Nephron (organoid): ENCODE results near the gene SLC8A3.

Experiments used
- H3K27ac Mint-ChIP-seq, 3 experiments: 2 replicates each; pipeline ENCODE4 v1.8.0; 2020; ENCODE audit warnings: mixed read lengths in 3 of 3, mild to moderate bottlenecking in 2 of 3, moderate library complexity in 1 of 3
- H3K27me3 Mint-ChIP-seq: 2 replicates; pipeline ENCODE4 v1.8.0; 2021; ENCODE audit warnings: low read depth, mild to moderate bottlenecking, moderate library complexity, mixed read lengths
- H3K36me3 Mint-ChIP-seq: 2 replicates; pipeline ENCODE4 v1.8.0; 2020; ENCODE audit warnings: low read depth, mixed read lengths
- H3K4me1 Mint-ChIP-seq: 2 replicates; pipeline ENCODE4 v1.8.0; 2020; ENCODE audit warnings: mixed read lengths
- H3K4me3 Mint-ChIP-seq, 3 experiments: 2 replicates each; pipeline ENCODE4 v1.8.0; 2020; ENCODE audit warnings: mild to moderate bottlenecking in 3 of 3, mixed read lengths in 3 of 3, moderate library complexity in 2 of 3
- H3K9me3 Mint-ChIP-seq: 2 replicates; pipeline ENCODE4 v1.8.0; 2020; ENCODE audit warnings: mixed read lengths
- CTCF ChIP-seq, 3 experiments: fragments of 200-600 bp; sonication (generic); IDR thresholded peaks; one replicate each; pipeline ENCODE4 v1.5.0; 2021; ENCODE audit warnings: antibody characterized with exemption in 3 of 3; ENCODE audit not compliant: unreplicated experiment in 3 of 3

Gene SLC8A3

GRCh38 chr14:70213721-70214282, 25.1 kb upstream of the SLC8A3 start:
- no peaks in the 10 kb centered on the region for H3K36me3 Mint-ChIP-seq
- H3K27me3 Mint-ChIP-seq, result peaks cover 5% of the 10 kb centered on the region
- H3K4me3 Mint-ChIP-seq, result no peak overlapping the region
- peak overlapping the region in 1 of 3 experiments; percentile 21 for H3K27ac Mint-ChIP-seq
- no peak for TF ChIP-seq CTCF (IDR thresholded peaks at IDR 0.05; ENCODE audit: unreplicated experiment in 3 of 3)
- peaks cover 7% of the 10 kb centered on the region for H3K4me1 Mint-ChIP-seq
- H3K9me3 Mint-ChIP-seq, result no peaks in the 10 kb centered on the region

GRCh38 chr14:70212752-70213151, 24.0 kb upstream of the SLC8A3 start:
- no peaks in the 10 kb centered on the region for H3K36me3 Mint-ChIP-seq
- no peak overlapping the region for H3K4me3 Mint-ChIP-seq
- peaks cover 5% of the 10 kb centered on the region for H3K27me3 Mint-ChIP-seq
- no peak for TF ChIP-seq CTCF (IDR thresholded peaks at IDR 0.05; ENCODE audit: unreplicated experiment in 3 of 3)
- H3K9me3 Mint-ChIP-seq, result no peaks in the 10 kb centered on the region
- peaks cover 7% of the 10 kb centered on the region for H3K4me1 Mint-ChIP-seq
- H3K27ac Mint-ChIP-seq, result no peak overlapping the region

- Mint-ChIP-seq H3K9me3 (peaks cover 4% of the 10 kb centered on the region), H3K36me3 (no peaks in the 10 kb centered on the region)
Measured at GRCh38 chr14:70208380-70208779, 19.6 kb upstream of the SLC8A3 start.

GRCh38 chr14:70203686-70204085, 14.9 kb upstream of the SLC8A3 start:
- no peaks in the 10 kb centered on the region for H3K36me3 Mint-ChIP-seq
- H3K4me1 Mint-ChIP-seq, result no peaks in the 10 kb centered on the region
- no peak overlapping the region for H3K27ac Mint-ChIP-seq
- peaks cover 4% of the 10 kb centered on the region for H3K9me3 Mint-ChIP-seq
- H3K4me3 Mint-ChIP-seq, result no peak overlapping the region
- no peak for TF ChIP-seq CTCF (IDR thresholded peaks at IDR 0.05; ENCODE audit: unreplicated experiment in 3 of 3)
- H3K27me3 Mint-ChIP-seq, result peaks cover under 1% of the 10 kb centered on the region

More at GRCh38 chr14:70208380-70208779, 19.6 kb upstream of the SLC8A3 start:
- Mint-ChIP-seq H3K27me3 (no peaks in the 10 kb centered on the region), H3K4me3 (no peak overlapping the region), H3K4me1 (no peaks in the 10 kb centered on the region), H3K27ac (no peak overlapping the region)
- no peak for TF ChIP-seq CTCF (IDR thresholded peaks at IDR 0.05; ENCODE audit: unreplicated experiment in 3 of 3)

GRCh38 chr14:70201994-70202393, 13.2 kb upstream of the SLC8A3 start:
- Mint-ChIP-seq H3K4me1 (no peaks in the 10 kb centered on the region), H3K27me3 (peaks cover 10% of the 10 kb centered on the region), H3K36me3 (no peaks in the 10 kb centered on the region), H3K9me3 (peaks cover 3% of the 10 kb centered on the region), H3K4me3 (no peak overlapping the region), H3K27ac (no peak overlapping the region)
- no peak for TF ChIP-seq CTCF (IDR thresholded peaks at IDR 0.05; ENCODE audit: unreplicated experiment in 3 of 3)

- peaks cover 2% of the 10 kb centered on the region for H3K9me3 Mint-ChIP-seq
- H3K36me3 Mint-ChIP-seq, result no peaks in the 10 kb centered on the region
- H3K4me1 Mint-ChIP-seq, result peaks cover 10% of the 10 kb centered on the region
- H3K27ac Mint-ChIP-seq, result no peak overlapping the region
- H3K4me3 Mint-ChIP-seq, result no peak overlapping the region
- no peak for TF ChIP-seq CTCF (IDR thresholded peaks at IDR 0.05; ENCODE audit: unreplicated experiment in 3 of 3)
- peaks cover 73% of the 10 kb centered on the region for H3K27me3 Mint-ChIP-seq
Measured at GRCh38 chr14:70193396-70193795, 4.6 kb upstream of the SLC8A3 start.
